Fibroblast of skin of left biceps (primary cell): ENCODE measurements around the gene PPP1R14B.
"Not testable (repeated sequence)": the region's sequence is repeated elsewhere in the genome, so short reads cannot be mapped to it uniquely, and the experiment has no call there.

Experiments
- DNase-seq, 2 experiments: peaks; one replicate each; pipeline ENCODE4 v3.0.0-alpha.2; 2013; ENCODE audit warnings: low read depth in 2 of 2

Gene PPP1R14B

GRCh38 chr11:64260147-64260708, 13.5 kb upstream of the PPP1R14B start:
- no peak for DNase-seq

- no peak for DNase-seq
Observed at GRCh38 chr11:64259533-64260067, 12.9 kb upstream of the PPP1R14B start.

- DNase-seq, result no peak
Observed at GRCh38 chr11:64258946-64259532, 12.3 kb upstream of the PPP1R14B start.

DNA sequence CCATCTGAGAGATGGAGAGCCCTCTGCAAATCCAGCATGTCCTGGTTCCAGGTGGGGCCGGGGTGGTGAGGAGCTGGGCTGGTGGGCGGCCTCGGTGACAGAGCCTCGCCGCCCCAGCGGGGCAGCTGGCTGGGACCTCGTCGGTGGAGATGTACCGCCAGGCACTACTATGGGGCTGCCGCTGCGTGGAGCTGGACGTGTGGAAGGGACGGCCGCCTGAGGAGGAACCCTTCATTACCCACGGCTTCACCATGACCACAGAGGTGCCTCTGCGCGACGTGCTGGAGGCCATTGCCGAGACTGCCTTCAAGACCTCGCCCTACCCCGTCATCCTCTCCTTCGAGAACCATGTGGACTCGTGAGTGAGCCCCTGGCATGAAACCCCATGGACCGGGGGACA, 11.6 kb upstream of the PPP1R14B start:
- no peak for DNase-seq

- no peak for DNase-seq
Observed at GRCh38 chr11:64256300-64256699, 9.6 kb upstream of the PPP1R14B start.

DNA sequence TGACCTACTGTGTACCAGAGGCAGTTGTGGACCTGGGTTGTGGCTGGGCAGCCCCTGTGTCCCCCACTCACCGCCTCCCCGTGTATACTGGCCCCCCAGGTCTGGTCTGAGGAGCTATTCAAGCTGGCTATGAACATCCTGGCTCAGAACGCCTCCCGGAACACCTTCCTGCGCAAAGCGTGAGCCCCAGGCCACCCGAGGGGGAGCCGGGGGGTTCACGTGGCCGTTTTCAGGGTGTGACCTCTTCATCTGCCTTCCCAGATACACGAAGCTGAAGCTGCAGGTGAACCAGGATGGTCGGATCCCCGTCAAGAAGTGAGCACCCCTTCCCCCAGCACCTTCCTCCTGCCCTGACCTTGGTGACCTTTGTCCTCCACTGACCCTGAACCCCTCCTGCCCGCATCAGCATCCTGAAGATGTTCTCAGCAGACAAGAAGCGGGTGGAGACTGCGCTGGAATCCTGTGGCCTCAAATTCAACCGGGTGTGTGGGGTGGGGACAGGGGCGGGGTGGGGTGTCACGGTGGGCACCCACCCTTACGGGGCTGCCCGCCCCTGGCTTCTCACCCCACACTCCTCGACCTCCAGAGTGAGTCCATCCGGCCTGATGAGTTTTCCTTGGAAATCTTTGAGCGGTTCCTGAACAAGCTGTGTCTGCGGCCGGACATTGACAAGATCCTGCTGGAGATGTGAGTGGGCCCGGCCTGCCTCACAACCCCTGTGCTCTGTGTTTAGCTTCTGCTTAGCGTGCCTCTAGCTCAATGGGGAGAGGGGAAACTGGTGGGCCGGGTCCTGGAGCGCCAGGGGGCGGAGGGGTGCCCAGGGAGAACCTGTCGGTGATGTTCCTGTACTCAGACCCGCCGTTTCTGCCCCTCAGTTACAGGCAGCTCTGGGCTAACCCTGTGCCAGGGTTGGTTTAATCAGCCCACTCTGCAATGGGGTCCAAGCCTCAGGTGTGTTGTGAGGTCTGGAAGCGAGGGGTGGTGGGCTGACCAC, 8.7 kb upstream of the PPP1R14B start:
- no peak for DNase-seq

GRCh38 chr11:64254326-64254725, 7.6 kb upstream of the PPP1R14B start:
- no peak for DNase-seq

DNA sequence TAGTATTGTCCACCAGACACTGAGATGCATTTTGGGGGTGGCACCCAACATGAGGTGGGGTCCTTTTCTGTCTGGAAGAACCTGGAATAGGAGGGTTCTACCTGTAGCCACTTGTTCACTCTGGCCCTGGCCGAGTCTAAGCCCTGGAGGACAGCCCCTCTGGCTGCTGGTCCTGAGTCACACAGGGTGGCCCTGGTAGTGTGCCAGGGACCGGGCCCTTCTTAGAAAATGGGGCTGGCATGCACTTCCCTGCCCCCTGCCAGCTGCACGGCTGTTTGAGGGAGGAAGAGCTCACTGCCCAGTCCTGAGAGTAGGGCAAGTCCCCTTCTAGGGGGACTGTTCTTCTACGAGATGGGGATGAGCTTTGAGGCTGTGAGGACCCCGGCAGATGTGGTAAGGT, 6.7 kb upstream of the PPP1R14B start:
- no peak for DNase-seq

GRCh38 chr11:64253043-64253442, 6.3 kb upstream of the PPP1R14B start:
- DNase-seq, result no peak

GRCh38 chr11:64252003-64252872, 5.5 kb upstream of the PPP1R14B start:
- DNase-seq, result no peak

GRCh38 chr11:64251753-64252002, 4.9 kb upstream of the PPP1R14B start:
- no peak for DNase-seq

DNA sequence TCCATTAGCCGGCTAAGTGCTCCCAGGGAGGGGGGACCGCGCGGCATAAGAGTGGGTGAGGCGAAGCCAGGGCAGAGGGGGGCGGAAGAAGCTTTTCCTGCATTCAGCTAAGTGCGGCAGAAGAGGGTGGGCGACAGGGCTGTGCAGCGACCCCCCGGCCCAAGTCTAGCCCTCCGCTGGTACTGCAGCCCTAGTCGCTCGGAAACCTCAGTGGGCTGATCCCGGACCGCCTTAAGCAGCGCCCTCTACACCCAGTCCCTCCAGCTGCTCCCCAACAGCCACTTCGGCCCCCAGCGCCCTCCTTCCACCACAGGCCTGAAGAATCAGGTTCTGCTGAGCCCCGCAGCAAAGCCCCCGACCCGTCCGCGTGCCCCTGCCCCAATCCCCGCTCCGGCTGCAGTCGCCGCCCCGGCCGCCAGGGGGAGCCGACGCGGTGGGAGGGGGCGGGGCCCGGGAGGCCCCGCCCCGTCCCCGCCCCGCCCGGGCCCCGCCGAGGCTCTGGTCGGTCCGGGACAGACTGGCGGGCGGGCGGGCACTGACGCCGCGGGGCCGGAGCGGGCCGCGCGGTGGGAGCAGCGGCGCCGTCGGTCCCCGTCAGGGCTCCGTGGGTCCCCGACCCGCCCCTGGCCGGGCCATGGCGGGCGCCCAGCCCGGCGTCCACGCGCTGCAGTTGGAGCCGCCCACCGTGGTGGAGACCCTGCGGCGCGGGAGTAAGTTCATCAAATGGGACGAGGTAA, 4.4 kb upstream of the PPP1R14B start, which contains the start of gene PLCB3:
Gene PLCB3 (plus strand): TSS at position 515 of the 737 bp plus-strand sequence. CDS start 120 bp downstream, at position 635.
- no peak for DNase-seq

DNA sequence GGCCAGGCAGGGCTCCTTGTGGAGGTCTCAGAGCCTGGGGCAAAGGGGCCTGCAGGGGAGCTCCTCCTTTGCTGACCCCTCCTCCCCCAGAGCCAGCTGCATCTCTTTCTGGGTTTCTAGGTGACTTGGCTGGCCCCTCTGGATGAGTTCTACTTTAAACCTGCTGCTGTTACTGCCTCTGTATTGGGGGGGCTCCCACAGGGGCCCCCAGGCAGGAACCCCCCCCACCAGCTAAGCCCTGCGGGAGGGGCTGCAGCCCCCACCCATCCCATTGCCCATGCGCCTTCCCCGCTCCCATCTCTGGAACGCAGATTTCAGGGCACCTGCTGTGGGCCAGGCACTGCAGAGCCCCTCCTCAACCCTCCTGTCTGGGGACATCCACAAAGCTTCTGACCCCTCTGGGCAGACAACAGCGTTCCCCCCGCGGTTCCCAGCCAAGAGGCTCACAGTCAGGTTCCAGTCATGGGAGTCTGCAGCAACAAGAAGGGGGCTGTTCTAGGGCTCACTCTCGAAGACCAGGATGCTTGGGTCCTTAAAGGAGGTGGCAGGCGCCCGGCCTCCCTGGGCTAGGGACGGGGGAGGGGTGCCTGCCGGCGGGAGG, 3.8 kb upstream of the PPP1R14B start:
- no peak for DNase-seq

DNA sequence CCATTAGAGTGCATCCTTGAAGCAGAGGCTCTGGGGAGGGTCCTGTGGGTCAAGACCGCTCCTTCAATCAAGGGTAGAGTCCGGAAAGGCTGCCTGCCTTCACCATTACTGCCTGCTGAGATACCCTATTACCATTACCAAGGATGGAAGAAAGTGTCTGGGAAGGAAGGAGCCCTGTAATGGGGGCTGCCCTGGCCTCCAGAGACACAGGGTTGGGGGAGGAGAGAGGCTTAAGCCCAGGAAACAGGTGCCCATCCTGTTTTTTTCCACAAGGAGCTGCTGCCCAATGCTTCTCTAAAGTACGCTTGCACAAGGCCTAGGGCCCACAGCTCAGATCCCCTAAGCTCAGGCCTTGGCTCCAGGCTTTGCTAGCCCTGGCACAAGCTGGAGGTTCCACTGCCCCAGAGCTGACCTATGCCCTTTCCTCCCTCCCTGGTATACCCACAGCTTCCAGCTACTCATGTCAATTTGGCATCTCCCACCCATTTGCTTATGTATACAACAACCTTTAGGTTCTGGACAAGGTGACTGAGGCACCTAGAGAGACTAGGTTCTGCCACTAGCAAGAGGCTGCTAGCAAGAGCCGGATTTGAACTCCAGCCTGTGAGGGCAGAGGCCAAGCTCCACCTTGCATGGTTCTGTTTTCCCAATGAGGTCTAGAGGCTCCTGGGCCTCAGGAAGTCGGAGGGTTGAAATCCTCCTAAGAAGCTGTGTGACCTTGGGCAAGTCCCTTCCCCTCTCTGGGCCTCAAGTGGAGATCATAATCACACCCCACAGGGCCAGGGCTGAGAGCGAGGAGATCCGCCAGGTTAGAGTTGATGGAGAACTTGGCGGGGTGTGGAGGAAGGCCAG, 3.0 kb upstream of the PPP1R14B start:
- DNase-seq, result no peak

DNA sequence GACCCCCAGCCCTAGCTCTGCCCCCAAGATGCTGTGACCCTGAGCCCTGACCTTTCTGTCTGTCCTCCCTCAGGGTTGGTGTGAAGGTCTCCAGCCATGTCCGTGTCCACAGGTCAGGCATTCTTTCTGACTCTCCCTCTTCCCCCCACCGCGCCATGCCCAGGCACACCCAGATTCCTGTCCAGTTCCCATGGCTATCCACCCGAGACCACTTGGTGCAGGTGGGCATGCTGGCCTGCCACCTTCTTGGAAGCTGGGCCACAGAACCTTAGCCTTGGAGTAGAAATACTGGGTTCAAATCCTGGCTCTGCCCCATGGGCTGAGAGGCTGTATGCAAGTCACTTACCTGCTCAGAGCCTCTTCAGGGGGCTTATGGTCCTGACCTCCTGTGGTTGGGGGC, 2.3 kb upstream of the PPP1R14B start:
- no peak for DNase-seq

- no peak for DNase-seq
Observed at GRCh38 chr11:64248578-64248977, 1.8 kb upstream of the PPP1R14B start.

- DNase-seq, result no peak
Observed at GRCh38 chr11:64247729-64248531, 1.2 kb upstream of the PPP1R14B start.

DNA sequence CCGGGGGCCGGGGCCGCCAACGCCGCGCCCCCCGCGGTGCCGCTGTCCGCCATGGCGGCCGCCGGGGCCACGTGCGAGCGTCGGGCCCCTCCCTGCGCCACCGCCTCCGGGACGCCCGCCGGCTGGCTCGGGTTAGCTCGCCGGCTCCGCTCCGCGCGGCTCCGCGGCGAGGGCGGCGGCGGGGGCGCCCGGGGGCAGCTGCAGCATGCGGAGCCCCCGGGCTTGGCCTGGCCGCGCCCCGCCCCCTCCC, 197 bp downstream of the PPP1R14B start:
- DNase-seq, result not testable (repeated sequence)
